Activated naive CD4-positive, alpha-beta T cell treated with anti-CD3 and anti-CD28 coated beads, Interleukin-2, amount 10 ng/mL, durations not matched to agents 7 days and 5 days (primary cell): ENCODE measurements around the gene ZNF768.
"Not testable (repeated sequence)": the region's sequence is repeated elsewhere in the genome, so short reads cannot be mapped to it uniquely, and the experiment has no call there.

Experiments used
- CTCF ChIA-PET: fragments of 350-600 bp; sonication (Branson Sonifier 250); formaldehyde crosslinking; loops from one replicate; lab custom pipeline; 2021; ENCODE audit warnings: antibody characterized with exemption; lab: Charles Lee
- DNase-seq: peaks from one replicate; pipeline ENCODE4 v3.0.0-alpha.2; 2020
- H3K27ac Mint-ChIP-seq: one replicate; pipeline ENCODE4 v1.8.0; 2021; ENCODE audit warnings: mild to moderate bottlenecking, moderate library complexity, mixed read lengths
- H3K27me3 Mint-ChIP-seq: one replicate; pipeline ENCODE4 v1.8.0; 2021; ENCODE audit warnings: mild to moderate bottlenecking, mixed read lengths
- H3K36me3 Mint-ChIP-seq: one replicate; pipeline ENCODE4 v1.8.0; 2021; ENCODE audit warnings: mixed read lengths
- H3K4me1 Mint-ChIP-seq: one replicate; pipeline ENCODE4 v1.8.0; 2021; ENCODE audit warnings: mixed read lengths
- H3K4me3 Mint-ChIP-seq: one replicate; pipeline ENCODE4 v1.8.0; 2021; ENCODE audit warnings: mild to moderate bottlenecking, moderate library complexity, mixed read lengths
- H3K9me3 Mint-ChIP-seq: one replicate; pipeline ENCODE4 v1.8.0; 2021; ENCODE audit warnings: mixed read lengths

The ZNF768 gene

GRCh38 chr16:30493941-30494488 is 32.4 kb downstream of the ZNF768 start:
- DNase-seq, result no peak
- Mint-ChIP-seq H3K36me3 (peaks cover 55% of the 10 kb centered on the region), H3K4me1 (peaks cover 42% of the 10 kb centered on the region), H3K27ac (no peak overlapping the region), H3K27me3 (peaks cover 1% of the 10 kb centered on the region), H3K9me3 (no peaks in the 10 kb centered on the region), H3K4me3 (no peak overlapping the region)
- CTCF ChIA-PET, result interaction anchor here (1.0 to 1.6 kb wide), 2 partner anchors 12 to 24 kb away, joined by 3 to 5 read pairs; no protein-coding TSS in a partner anchor

GRCh38 chr16:30491744-30492308 is 34.5 kb downstream of the ZNF768 start:
- DNase-seq, result peak; percentile 31
- peak overlapping the region; percentile 87 for H3K27ac Mint-ChIP-seq
- no peaks in the 10 kb centered on the region for H3K9me3 Mint-ChIP-seq

GRCh38 chr16:30491229-30491628 is 35.1 kb downstream of the ZNF768 start:
- DNase-seq, result no peak
- Mint-ChIP-seq H3K4me1 (peaks cover 54% of the 10 kb centered on the region), H3K36me3 (peaks cover 60% of the 10 kb centered on the region), H3K4me3 (no peak overlapping the region), H3K9me3 (no peaks in the 10 kb centered on the region), H3K27ac (peak overlapping the region; percentile 87), H3K27me3 (no peaks in the 10 kb centered on the region)
- CTCF ChIA-PET, result interaction anchor here (0.6 to 1.6 kb wide), 9 partner anchors 10 to 97 kb away, joined by 3 to 6 read pairs (median 4); partner anchors contain the start of gene DCTPP1

More at GRCh38 chr16:30491744-30492308, 34.5 kb downstream of the ZNF768 start:
- no peak overlapping the region for H3K4me3 Mint-ChIP-seq
- CTCF ChIA-PET, result interaction anchor here (0.6 to 1.6 kb wide), 8 partner anchors 10 to 124 kb away, joined by 3 to 6 read pairs (median 4); partner anchors contain the start of gene DCTPP1
- H3K27me3 Mint-ChIP-seq, result no peaks in the 10 kb centered on the region
- peaks cover 52% of the 10 kb centered on the region for H3K4me1 Mint-ChIP-seq
- H3K36me3 Mint-ChIP-seq, result peaks cover 58% of the 10 kb centered on the region

- no peaks in the 10 kb centered on the region for H3K9me3 Mint-ChIP-seq
- H3K27me3 Mint-ChIP-seq, result no peaks in the 10 kb centered on the region
- CTCF ChIA-PET, result interaction anchor here (0.9 to 1.5 kb wide), 2 partner anchors 40 to 60 kb away, joined by 3 to 6 read pairs; partner anchors contain the start of gene DCTPP1
- H3K4me3 Mint-ChIP-seq, result no peak overlapping the region
- H3K4me1 Mint-ChIP-seq, result peaks cover 55% of the 10 kb centered on the region
- H3K27ac Mint-ChIP-seq, result peak overlapping the region; percentile 69
- peaks cover 62% of the 10 kb centered on the region for H3K36me3 Mint-ChIP-seq
- DNase-seq, result no peak
Measured at GRCh38 chr16:30490210-30490609, 36.2 kb downstream of the ZNF768 start.

GRCh38 chr16:30488764-30489605 is 37.4 kb downstream of the ZNF768 start:
- CTCF ChIA-PET, result interaction anchor here (1.2 kb wide), 1 partner anchor 40 kb away, joined by 3 read pairs; no protein-coding TSS in a partner anchor
- no peak for DNase-seq
- H3K9me3 Mint-ChIP-seq, result no peaks in the 10 kb centered on the region
- peaks cover 56% of the 10 kb centered on the region for H3K4me1 Mint-ChIP-seq
- H3K4me3 Mint-ChIP-seq, result no peak overlapping the region
- no peaks in the 10 kb centered on the region for H3K27me3 Mint-ChIP-seq
- peak overlapping the region; percentile 60 for H3K27ac Mint-ChIP-seq
- peaks cover 63% of the 10 kb centered on the region for H3K36me3 Mint-ChIP-seq

GRCh38 chr16:30485818-30486436 is 40.4 kb downstream of the ZNF768 start:
- Mint-ChIP-seq H3K4me3 (no peak overlapping the region), H3K9me3 (no peaks in the 10 kb centered on the region), H3K27me3 (no peaks in the 10 kb centered on the region), H3K4me1 (peaks cover 69% of the 10 kb centered on the region), H3K36me3 (peaks cover 73% of the 10 kb centered on the region), H3K27ac (peak overlapping the region; percentile 79)
- CTCF ChIA-PET, result interaction anchor here (0.8 to 1.6 kb wide), 3 partner anchors 36 to 112 kb away, joined by 3 to 8 read pairs (median 3); no protein-coding TSS in a partner anchor
- no peak for DNase-seq

- H3K4me3 Mint-ChIP-seq, result no peak overlapping the region
- H3K27ac Mint-ChIP-seq, result peak overlapping the region; percentile 75
- peaks cover 74% of the 10 kb centered on the region for H3K36me3 Mint-ChIP-seq
- H3K27me3 Mint-ChIP-seq, result no peaks in the 10 kb centered on the region
- peaks cover 70% of the 10 kb centered on the region for H3K4me1 Mint-ChIP-seq
- CTCF ChIA-PET, result interaction anchor here (0.7 to 0.8 kb wide), 2 partner anchors 11 to 37 kb away, joined by 3 read pairs; no protein-coding TSS in a partner anchor
- H3K9me3 Mint-ChIP-seq, result no peaks in the 10 kb centered on the region
- DNase-seq, result no peak
Measured at GRCh38 chr16:30484887-30485286, 41.5 kb downstream of the ZNF768 start.

- Mint-ChIP-seq H3K36me3 (peaks cover 71% of the 10 kb centered on the region), H3K27ac (peak overlapping the region; percentile 75), H3K4me1 (peaks cover 73% of the 10 kb centered on the region), H3K9me3 (no peaks in the 10 kb centered on the region), H3K27me3 (no peaks in the 10 kb centered on the region), H3K4me3 (no peak overlapping the region)
- no peak for DNase-seq
- CTCF ChIA-PET, result interaction anchor here (1.2 to 2.9 kb wide), 5 partner anchors 9 to 53 kb away, joined by 3 to 10 read pairs (median 7); partner anchors contain the start of gene DCTPP1
Measured at GRCh38 chr16:30482366-30482765, 44.0 kb downstream of the ZNF768 start.

GRCh38 chr16:30481381-30481780 is 45.0 kb downstream of the ZNF768 start:
- Mint-ChIP-seq H3K9me3 (no peaks in the 10 kb centered on the region), H3K36me3 (peaks cover 75% of the 10 kb centered on the region), H3K27me3 (no peaks in the 10 kb centered on the region), H3K4me3 (no peak overlapping the region), H3K4me1 (peaks cover 78% of the 10 kb centered on the region), H3K27ac (peak overlapping the region; percentile 75)
- CTCF ChIA-PET, result interaction anchor here (0.7 to 1.9 kb wide), 4 partner anchors 10 to 32 kb away, joined by 3 to 7 read pairs (median 4); no protein-coding TSS in a partner anchor
- DNase-seq, result no peak

GRCh38 chr16:30478766-30479478 is 47.4 kb downstream of the ZNF768 start:
- no peak for DNase-seq
- Mint-ChIP-seq H3K4me3 (no peak overlapping the region), H3K27ac (peak overlapping the region; percentile 62), H3K27me3 (no peaks in the 10 kb centered on the region), H3K9me3 (no peaks in the 10 kb centered on the region), H3K36me3 (peaks cover 78% of the 10 kb centered on the region), H3K4me1 (peaks cover 82% of the 10 kb centered on the region)
- CTCF ChIA-PET, result interaction anchor here (0.7 to 1.7 kb wide), 3 partner anchors 29 to 57 kb away, joined by 3 to 14 read pairs (median 3); no protein-coding TSS in a partner anchor

GRCh38 chr16:30477773-30478172 is 48.6 kb downstream of the ZNF768 start:
- Mint-ChIP-seq H3K36me3 (peaks cover 78% of the 10 kb centered on the region), H3K4me1 (peaks cover 77% of the 10 kb centered on the region), H3K4me3 (peak overlapping the region; percentile 21), H3K27ac (peak overlapping the region; percentile 83)
- not testable (repeated sequence) for H3K27me3 Mint-ChIP-seq, DNase-seq, H3K9me3 Mint-ChIP-seq
- CTCF ChIA-PET, result interaction anchor here (1.7 to 3.0 kb wide), 2 partner anchors 28 to 48 kb away, joined by 9 to 12 read pairs; partner anchors contain the start of gene DCTPP1

GRCh38 chr16:30476991-30477390 is 49.4 kb downstream of the ZNF768 start:
- CTCF ChIA-PET, result interaction anchor here (0.6 to 3.0 kb wide), 3 partner anchors 27 to 47 kb away, joined by 3 to 12 read pairs (median 9); partner anchors contain the start of gene DCTPP1
- peaks cover 78% of the 10 kb centered on the region for H3K36me3 Mint-ChIP-seq
- H3K27ac Mint-ChIP-seq, result peak overlapping the region; percentile 81
- H3K9me3 Mint-ChIP-seq, result no peaks in the 10 kb centered on the region
- DNase-seq, result no peak
- no peaks in the 10 kb centered on the region for H3K27me3 Mint-ChIP-seq
- peaks cover 76% of the 10 kb centered on the region for H3K4me1 Mint-ChIP-seq
- no peak overlapping the region for H3K4me3 Mint-ChIP-seq
